ENCODE measurements around the gene PXDN. TPM values are rescaled to one million over a fixed set of nuclear protein-coding genes. Genes with fewer than 3 reads are reported as not detected.
"Not testable (repeated sequence)": the region's sequence is repeated elsewhere in the genome, so short reads cannot be mapped to it uniquely, and the experiment has no call there.

The PXDN gene
- total RNA-seq, 1 experiment from 2014 or later = 125 TPM

GRCh38 chr2:1736997-1737480, 7.3 kb downstream of the PXDN start:
- POLR2A ChIA-PET (ENCODE audit: unreplicated experiment) = interaction anchor here (0.7 kb wide), 1 partner anchor 62 kb away, joined by 4 read pairs; no protein-coding TSS in a partner anchor
- peak; percentile 87 for ATAC-seq
- BruUV-seq (replicated peaks) = TSS peak; percentile 13

GRCh38 chr2:1736045-1736444, 8.3 kb downstream of the PXDN start:
- Histone ChIP-seq H3K4me3 (ENCODE audit: low read length) (no peak overlapping the region), H4K20me1 (ENCODE audit: low read length) (no peaks in the 10 kb centered on the region; the same call in 1 of the 2 replicates), H3K9ac (ENCODE audit: low read length) (peak overlapping the region; percentile 73), H3K79me2 (ENCODE audit: low read length) (peaks cover 96% of the 10 kb centered on the region), H3K4me1 (ENCODE audit: insufficient read depth, low read length) (peaks cover 66% of the 10 kb centered on the region), H3K9me3 (ENCODE audit: low read length) (no peaks in the 10 kb centered on the region), H3F3A (ENCODE audit: low read length, unreplicated experiment) (peaks cover 12% of the 10 kb centered on the region), H2AFZ (ENCODE audit: low read length) (no peak overlapping the region), H3K4me2 (ENCODE audit: low read length) (peak overlapping the region; percentile 83), H3K27ac (ENCODE audit: low read length) (peak overlapping the region; percentile 96), H3K36me3 (ENCODE audit: low read depth, low read length) (peaks cover 26% of the 10 kb centered on the region), H3K9me2 (replicated peaks; ENCODE audit: low read length) (no peaks in the 10 kb centered on the region), H3K27me3 (ENCODE audit: low read length) (no peaks in the 10 kb centered on the region)
- ATAC-seq = no peak
- DNase-seq = no peak
- intact Hi-C loops (cut with micrococcal nuclease) = loop anchor here (2.0 to 10.0 kb wide), 3 partner anchors 15 to 1061 kb away; partner anchors contain the start of gene TMEM18
- BruUV-seq (replicated peaks) = no TSS peak
- POLR2A ChIA-PET (ENCODE audit: unreplicated experiment) = interaction anchor here (0.6 kb wide), 1 partner anchor 14 kb away, joined by 4 read pairs; no protein-coding TSS in a partner anchor
- no peak for TF ChIP-seq EZH2phosphoT487 (IDR thresholded peaks at IDR 0.05; ENCODE audit: borderline replicate concordance, low read length)
- TF ChIP-seq EZH2 (IDR thresholded peaks at IDR 0.05; ENCODE audit: low read length, unreplicated experiment) = no peak
- no peak for TF ChIP-seq CTCF (conservative IDR thresholded peaks at IDR 0.05; ENCODE audit: low read depth, low read length)
- CTCF ChIA-PET = no interaction called here

More at GRCh38 chr2:1736997-1737480, 7.3 kb downstream of the PXDN start:
- H4K20me1 ChIP-seq (ENCODE audit: low read length) = no peaks in the 10 kb centered on the region; the same call in 1 of the 2 replicates
- H3F3A ChIP-seq (ENCODE audit: low read length, unreplicated experiment) = peaks cover 7% of the 10 kb centered on the region
- H3K9ac ChIP-seq (ENCODE audit: low read length) = peak overlapping the region; percentile 73
- H3K27me3 ChIP-seq (ENCODE audit: low read length) = no peaks in the 10 kb centered on the region
- TF ChIP-seq EZH2 (IDR thresholded peaks at IDR 0.05; ENCODE audit: low read length, unreplicated experiment) (no peak), EZH2phosphoT487 (IDR thresholded peaks at IDR 0.05; ENCODE audit: borderline replicate concordance, low read length) (no peak), CTCF (conservative IDR thresholded peaks at IDR 0.05; ENCODE audit: low read depth, low read length) (no peak)
- peaks cover 66% of the 10 kb centered on the region for H3K4me1 ChIP-seq (ENCODE audit: insufficient read depth, low read length)
- H3K9me2 ChIP-seq (replicated peaks; ENCODE audit: low read length) = no peaks in the 10 kb centered on the region
- CTCF ChIA-PET = interaction anchor here (0.6 to 1.4 kb wide), 3 partner anchors 8 to 61 kb away, joined by 3 to 6 read pairs (median 4); no protein-coding TSS in a partner anchor
- H2AFZ ChIP-seq (ENCODE audit: low read length) = no peak overlapping the region
- peak overlapping the region; percentile 96 for H3K27ac ChIP-seq (ENCODE audit: low read length)
- peak overlapping the region; percentile 58 for H3K4me3 ChIP-seq (ENCODE audit: low read length)
- H3K4me2 ChIP-seq (ENCODE audit: low read length) = peak overlapping the region; percentile 83
- peaks cover 27% of the 10 kb centered on the region for H3K36me3 ChIP-seq (ENCODE audit: low read depth, low read length)
- DNase-seq = peak; percentile 92
- intact Hi-C loops (cut with micrococcal nuclease) = loop anchor here (2.0 to 10.0 kb wide), 3 partner anchors 16 to 1062 kb away; partner anchors contain the start of gene TMEM18
- H3K9me3 ChIP-seq (ENCODE audit: low read length) = no peaks in the 10 kb centered on the region
- H3K79me2 ChIP-seq (ENCODE audit: low read length) = peaks cover 96% of the 10 kb centered on the region

GRCh38 chr2:1733298-1733697, 11.0 kb downstream of the PXDN start:
- peaks cover 13% of the 10 kb centered on the region for H3K36me3 ChIP-seq (ENCODE audit: low read depth, low read length)
- BruUV-seq (replicated peaks); H2AFZ ChIP-seq (ENCODE audit: low read length); H3K9ac ChIP-seq (ENCODE audit: low read length); ATAC-seq; H3K27ac ChIP-seq (ENCODE audit: low read length); POLR2A ChIA-PET (ENCODE audit: unreplicated experiment); DNase-seq; H3K27me3 ChIP-seq (ENCODE audit: low read length); H3K4me2 ChIP-seq (ENCODE audit: low read length); H3K9me3 ChIP-seq (ENCODE audit: low read length); H3K4me3 ChIP-seq (ENCODE audit: low read length); H3K9me2 ChIP-seq (replicated peaks; ENCODE audit: low read length); CTCF ChIA-PET; H4K20me1 ChIP-seq (ENCODE audit: low read length): not testable (repeated sequence)
- intact Hi-C loops (cut with micrococcal nuclease) = loop anchor here (10.0 kb wide), 1 partner anchor 1058 kb away; the partner anchor contains the start of gene TMEM18
- peaks cover 90% of the 10 kb centered on the region for H3K79me2 ChIP-seq (ENCODE audit: low read length)
- peaks cover 31% of the 10 kb centered on the region for H3F3A ChIP-seq (ENCODE audit: low read length, unreplicated experiment)
- peaks cover 70% of the 10 kb centered on the region for H3K4me1 ChIP-seq (ENCODE audit: insufficient read depth, low read length)

Data from PC-3 (cell line).